SK-N-SH treated with all-trans-retinoic acid at 6 μM for 48 hours (cell line): ENCODE results near the gene ADAMTS17.

Source experiments
- CSDC2 ChIP-seq: fragments of 250-450 bp; sonication (Bioruptor Pico); IDR thresholded peaks from 2 replicates; pipeline ENCODE4 v1.5.0; 2020; ENCODE audit warnings: mild to moderate bottlenecking, moderate library complexity
- GLIS3 ChIP-seq: fragments of 250-450 bp; sonication (Bioruptor Pico); IDR thresholded peaks from 2 replicates; pipeline ENCODE4 v1.5.0; 2020; ENCODE audit warnings: mild to moderate bottlenecking, moderate library complexity
- RARB ChIP-seq: fragments of 250-450 bp; sonication (Bioruptor Pico); IDR thresholded peaks from 2 replicates; pipeline ENCODE4 v1.8.0; 2021; ENCODE audit warnings: mild to moderate bottlenecking, moderate library complexity
- ZFP30 ChIP-seq: fragments of 450-650 bp; formaldehyde crosslinking; IDR thresholded peaks from 2 replicates; pipeline ENCODE4 v1.5.0; 2022; ENCODE audit warnings: mild to moderate bottlenecking, moderate library complexity

DNA sequence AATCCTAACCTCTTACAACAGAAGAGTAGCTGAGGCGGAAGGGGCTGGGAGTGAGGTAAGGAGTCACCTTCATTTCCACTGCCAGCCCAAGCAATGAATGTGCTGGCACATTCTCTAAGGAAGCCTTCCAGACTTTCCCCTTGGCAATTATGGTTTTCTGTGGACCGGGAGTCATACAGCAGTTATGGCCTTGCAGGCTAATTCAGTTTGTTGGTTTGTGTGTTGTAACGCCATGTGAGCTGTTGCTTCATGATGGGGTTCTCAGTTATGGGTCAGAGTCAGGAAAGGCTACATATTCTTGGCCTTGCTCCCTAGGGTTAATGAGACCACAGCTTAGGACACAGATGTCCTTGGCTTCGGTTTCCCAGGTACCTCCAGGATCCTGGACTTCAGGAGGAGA is 137.0 kb downstream of the ADAMTS17 start:
- TF ChIP-seq CSDC2 = no peak
- TF ChIP-seq GLIS3 (CRISPR knock-in tag) = no peak
- TF ChIP-seq RARB (CRISPR knock-in tag) = no peak
- no peak for TF ChIP-seq ZFP30
